IMR-90 (cell line): ENCODE results near the gene LRRTM3. TPM values are rescaled to one million over a fixed set of nuclear protein-coding genes. Genes with fewer than 3 reads are reported as not detected.

ENCODE experiments used
- ATAC-seq: fragments of 200-7000 bp; cut with Tn5 transposase; 2 replicates; pipeline ENCODE4 v1.9.1; 2020; ENCODE audit warnings: low read depth, mild to moderate bottlenecking, moderate library complexity
- BruUV-seq: library from RNA; stranded (reverse); fragments of 400-500 nt; replicated peaks from 2 replicates; lab custom pipeline; 2021; lab: Mats Ljungman, UMichigan
- CTCF ChIA-PET: fragments of 300-600 bp; formaldehyde crosslinking; extraction: SDS; loops from one replicate; lab custom pipeline; 2021; ENCODE audit warnings: antibody characterized with exemption; lab: Yijun Ruan, JAX
- POLR2A ChIA-PET: fragments of 300-600 bp; sonication (Branson Sonifier 250); formaldehyde crosslinking; loops from one replicate; lab custom pipeline; 2022; ENCODE audit warnings: antibody characterized with exemption; ENCODE audit not compliant: unreplicated experiment; lab: Charles Lee
- DNase-seq: peaks from one replicate; pipeline ENCODE4 v3.0.0; 2013
- H2AFZ ChIP-seq: replicated peaks from 2 replicates; pipeline ENCODE3; 2013; ENCODE audit warnings: low read length, mild to moderate bottlenecking; ENCODE audit not compliant: poor library complexity
- H2AK5ac ChIP-seq: 2 replicates; pipeline ENCODE4 v1.6.1; 2013; ENCODE audit warnings: low read depth, low read length, inconsistent platforms
- H2AK9ac ChIP-seq: replicated peaks from 2 replicates; pipeline ENCODE3; 2013; ENCODE audit warnings: mild to moderate bottlenecking, low read depth, low read length, moderate library complexity; ENCODE audit not compliant: poor library complexity
- H2BK120ac ChIP-seq: 2 replicates; pipeline ENCODE4 v1.6.1; 2013; ENCODE audit warnings: low read depth, low read length, inconsistent platforms
- H2BK15ac ChIP-seq: 3 replicates; pipeline ENCODE4 v1.6.1; 2013; ENCODE audit warnings: low read depth, low read length, inconsistent platforms
- H2BK20ac ChIP-seq: 2 replicates; pipeline ENCODE4 v1.6.1; 2013; ENCODE audit warnings: low read depth, mild to moderate bottlenecking, inconsistent platforms, low read length, moderate library complexity
- H2BK5ac ChIP-seq: 2 replicates; pipeline ENCODE4 v1.6.1; 2013; ENCODE audit warnings: mild to moderate bottlenecking, low read depth, low read length, inconsistent platforms; ENCODE audit not compliant: poor library complexity, severe bottlenecking
- H3K14ac ChIP-seq: replicated peaks from 2 replicates; pipeline ENCODE4 v1.6.1; 2013; ENCODE audit warnings: low read depth, low read length, inconsistent platforms
- H3K18ac ChIP-seq: 2 replicates; pipeline ENCODE4 v1.6.1; 2013; ENCODE audit warnings: low read depth, low read length, control low read depth
- H3K23ac ChIP-seq: 2 replicates; pipeline ENCODE4 v1.6.1; 2013; ENCODE audit warnings: low read depth, low read length, inconsistent platforms
- H3K27ac ChIP-seq: 2 replicates; pipeline ENCODE4 v1.5.1; 2013; ENCODE audit warnings: mild to moderate bottlenecking, control low read depth, low read length; ENCODE audit not compliant: insufficient read depth
- H3K27me3 ChIP-seq: 2 replicates; pipeline ENCODE4 v1.6.1; 2013; ENCODE audit warnings: low read length; ENCODE audit not compliant: control insufficient read depth, insufficient read depth
- H3K36me3 ChIP-seq: 2 replicates; pipeline ENCODE4 v1.6.1; 2013; ENCODE audit warnings: low read length, mixed read lengths; ENCODE audit not compliant: control insufficient read depth, insufficient read depth
- H3K4ac ChIP-seq: 2 replicates; pipeline ENCODE4 v1.6.1; 2013; ENCODE audit warnings: low read depth, low read length, inconsistent platforms
- H3K4me1 ChIP-seq: 2 replicates; pipeline ENCODE4 v1.6.1; 2013; ENCODE audit warnings: low read length, mixed read lengths; ENCODE audit not compliant: control insufficient read depth, insufficient read depth
- H3K4me2 ChIP-seq: 2 replicates; pipeline ENCODE4 v1.6.1; 2013; ENCODE audit warnings: low read depth, mild to moderate bottlenecking, control low read depth, low read length, moderate library complexity
- H3K4me3 ChIP-seq: 2 replicates; pipeline ENCODE4 v1.5.1; 2013; ENCODE audit warnings: low read depth, mild to moderate bottlenecking, control low read depth, low read length, moderate library complexity; ENCODE audit not compliant: insufficient read depth
- H3K56ac ChIP-seq: 2 replicates; pipeline ENCODE4 v1.6.1; 2013; ENCODE audit warnings: low read length, inconsistent platforms; ENCODE audit not compliant: insufficient read depth; ENCODE audit errors: extremely low read depth
- H3K79me1 ChIP-seq, 2 experiments: 2 replicates each; pipeline ENCODE4 v1.6.1; 2013; ENCODE audit warnings: low read length in 2 of 2, inconsistent platforms in 1 of 2, low read depth in 1 of 2
- H3K9ac ChIP-seq: 2 replicates; pipeline ENCODE4 v1.6.1; 2013; ENCODE audit warnings: low read depth, low read length, control low read depth
- H3K9me1 ChIP-seq: 2 replicates; pipeline ENCODE4 v1.6.1; 2013; ENCODE audit warnings: low read length, inconsistent platforms; ENCODE audit not compliant: insufficient read depth
- H3K9me3 ChIP-seq: 2 replicates; pipeline ENCODE4 v1.6.1; 2013; ENCODE audit warnings: low read length; ENCODE audit not compliant: control insufficient read depth, insufficient read depth
- H4K20me1 ChIP-seq: 2 replicates; pipeline ENCODE4 v1.6.1; 2013; ENCODE audit warnings: low read length, inconsistent platforms; ENCODE audit not compliant: insufficient read depth
- H4K5ac ChIP-seq: 2 replicates; pipeline ENCODE4 v1.6.1; 2013; ENCODE audit warnings: mild to moderate bottlenecking, low read depth, low read length, control low read depth
- H4K8ac ChIP-seq, 2 experiments: 2 replicates each; pipeline ENCODE4 v1.6.1; 2013; ENCODE audit warnings: low read depth in 2 of 2, low read length in 2 of 2, control low read depth in 1 of 2, inconsistent platforms in 1 of 2
- H4K91ac ChIP-seq: 2 replicates; pipeline ENCODE4 v1.6.1; 2013; ENCODE audit warnings: low read depth, low read length, inconsistent platforms; ENCODE audit not compliant: insufficient read depth
- BHLHE40 ChIP-seq: fragments of 150-350 bp; IDR thresholded peaks from 2 replicates; pipeline ENCODE4 v1.6.1; 2016; ENCODE audit warnings: mild to moderate bottlenecking, low read depth, low read length
- MAFK ChIP-seq: IDR thresholded peaks from 2 replicates; pipeline ENCODE4 v1.6.1; 2012; ENCODE audit warnings: low read depth, low read length, improper control_type of control experiment
- NFE2L2 ChIP-seq: fragments of 150-350 bp; IDR thresholded peaks from 2 replicates; pipeline ENCODE4 v1.6.1; 2016; ENCODE audit warnings: low read depth, mild to moderate bottlenecking, low read length
- RFX5 ChIP-seq: IDR thresholded peaks from 2 replicates; pipeline ENCODE4 v1.8.0; 2012; ENCODE audit warnings: low read depth, mild to moderate bottlenecking, low read length, moderate library complexity
- SMC3 ChIP-seq: fragments of 150-350 bp; IDR thresholded peaks from 2 replicates; pipeline ENCODE4 v1.6.1; 2016; ENCODE audit warnings: low read depth, mild to moderate bottlenecking, antibody characterized with exemption, low read length, moderate library complexity
- WGBS, 2 experiments: methylation state at CpG; one replicate each; pipeline versions ENCODE4 v1.1.5 to v1.1.7; 2013; ENCODE audit warnings: missing lambda C conversion rate in 2 of 2; ENCODE audit not compliant: insufficient read length in 1 of 2; ENCODE audit errors: extremely low coverage in 2 of 2; 5-methylcytosine and 5-hydroxymethylcytosine counted together
- dilution Hi-C: fragments of 300-500 bp; cut with HindIII; formaldehyde crosslinking; loops from one replicate; pipeline ENCODE4 v1.14.3; 2018; ENCODE audit warnings: low sequenced_read_pairs; ENCODE audit not compliant: unreplicated experiment
- in situ Hi-C: fragments of 300-500 bp; cut with MboI; formaldehyde crosslinking; loops from 3 replicates; pipeline ENCODE4 v1.14.3; 2019; ENCODE audit warnings: low sequenced_read_pairs, inconsistent platforms, mixed read lengths
- intact Hi-C: fragments of 100-400 bp; cut with micrococcal nuclease; formaldehyde crosslinking; loops from 2 replicates; pipeline ENCODE4 v1.10.0; 2022
- polyA plus RNA-seq, 3 experiments: library from polyadenylated mRNA; depleted of rRNA; stranded (reverse); fragments of >200 nt; gene quantifications; 2 replicates each; pipeline ENCODE4 v1.2.3, GENCODE V29; 2012; ENCODE audit warnings: low replicate concordance in 1 of 3
- total RNA-seq: library from RNA; depleted of rRNA; stranded (reverse); fragments of >200 nt; gene quantifications from 2 replicates; pipeline ENCODE4 v1.2.3, GENCODE V29; 2012
- TF ChIP-seq, protein P1 (sequence below): fragments of 150-350 bp; IDR thresholded peaks from 2 replicates; pipeline ENCODE4 v1.6.1; 2017; ENCODE audit warnings: mild to moderate bottlenecking, antibody characterized with exemption, low read length, low read depth

LRRTM3 gene
- total and polyA plus RNA-seq, 2 of the 4 experiments (the other 2 are of a cell fraction): under 0.01 TPM; not detected in 1

DNA sequence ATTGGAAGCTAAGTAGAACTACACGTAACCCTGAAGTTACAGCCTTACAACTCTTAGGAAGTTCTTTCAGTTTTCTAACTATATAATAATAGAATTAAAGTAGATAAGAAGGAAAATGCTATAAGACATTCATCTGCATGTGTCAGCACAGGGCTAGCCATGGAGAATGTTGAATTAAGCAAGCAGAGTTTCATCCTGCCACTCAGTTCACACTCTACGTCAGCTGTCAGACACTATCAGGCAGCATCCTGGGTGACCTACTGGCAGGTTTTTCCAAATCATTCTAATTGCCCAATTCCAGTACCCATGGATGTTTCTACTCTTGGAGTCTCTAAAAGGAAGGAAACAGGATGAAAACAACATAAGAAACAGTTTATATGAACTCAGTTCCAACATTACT, 45.0 kb upstream of the LRRTM3 start:
- TF ChIP-seq SMC3 (no peak), BHLHE40 (no peak), MAFK (no peak), NFE2L2 (no peak), RFX5 (no peak)
- TF ChIP-seq, protein P1, sequence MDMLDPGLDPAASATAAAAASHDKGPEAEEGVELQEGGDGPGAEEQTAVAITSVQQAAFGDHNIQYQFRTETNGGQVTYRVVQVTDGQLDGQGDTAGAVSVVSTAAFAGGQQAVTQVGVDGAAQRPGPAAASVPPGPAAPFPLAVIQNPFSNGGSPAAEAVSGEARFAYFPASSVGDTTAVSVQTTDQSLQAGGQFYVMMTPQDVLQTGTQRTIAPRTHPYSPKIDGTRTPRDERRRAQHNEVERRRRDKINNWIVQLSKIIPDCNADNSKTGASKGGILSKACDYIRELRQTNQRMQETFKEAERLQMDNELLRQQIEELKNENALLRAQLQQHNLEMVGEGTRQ: no peak

More for the DNA sequence above, 45.0 kb upstream of the LRRTM3 start:
- DNase-seq (no peak), ATAC-seq (no peak)
- intact Hi-C loops (no loop called here), dilution Hi-C loops (no loop called here), in situ Hi-C loops (no loop called here)
- BruUV-seq: no TSS peak
- H3K9ac ChIP-seq: no peak overlapping the region
- H3K23ac ChIP-seq: no peak overlapping the region
- no peak overlapping the region for H3K18ac ChIP-seq
- H2BK120ac ChIP-seq: no peak overlapping the region
- no peak overlapping the region for H2BK5ac ChIP-seq
- H2AK5ac ChIP-seq: no peak overlapping the region
- no CpG with 5 or more reads among the region's 2 CpGs for WGBS, 2 experiments
- no peak overlapping the region for H3K56ac ChIP-seq
- H4K20me1 ChIP-seq: no peaks in the 10 kb centered on the region
- H3K14ac ChIP-seq: no peak overlapping the region
- no peak overlapping the region for H4K91ac ChIP-seq
- H3K4ac ChIP-seq: no peak overlapping the region
- ChIA-PET POLR2A (no interaction called here), CTCF (no interaction called here)
- H2BK15ac ChIP-seq: no peak overlapping the region
- H3K79me1 ChIP-seq: no peaks in the 10 kb centered on the region
- no peaks in the 10 kb centered on the region for H3K9me3 ChIP-seq
- H2AFZ ChIP-seq: no peak overlapping the region
- no peaks in the 10 kb centered on the region for H3K9me1 ChIP-seq
- H3K4me1 ChIP-seq: no peaks in the 10 kb centered on the region
- H4K8ac ChIP-seq: no peak overlapping the region
- H2BK20ac ChIP-seq: no peak overlapping the region
- no peaks in the 10 kb centered on the region for H3K27me3 ChIP-seq
- no peak overlapping the region for H3K4me2 ChIP-seq
- no peaks in the 10 kb centered on the region for H3K36me3 ChIP-seq
- no peak overlapping the region for H4K5ac ChIP-seq
- no peak overlapping the region for H2AK9ac ChIP-seq
- no peak overlapping the region for H3K27ac ChIP-seq
- H3K4me3 ChIP-seq: no peak overlapping the region
